HUES64 (cell line): ENCODE results near the gene MAPK8IP3.
A peak's percentile ranks its signal among the peaks of the same experiment; 100 is the strongest.

Source experiments
- H3K27ac ChIP-seq: 2 replicates; pipeline ENCODE4 v1.7.0; 2013; ENCODE audit warnings: low read depth, low read length, inconsistent platforms
- H3K27me3 ChIP-seq: 2 replicates; pipeline ENCODE4 v1.6.1; 2013; ENCODE audit warnings: mild to moderate bottlenecking, low read length; ENCODE audit not compliant: insufficient read depth
- H3K36me3 ChIP-seq: 2 replicates; pipeline ENCODE4 v1.6.1; 2013; ENCODE audit warnings: mild to moderate bottlenecking, low read length; ENCODE audit not compliant: insufficient read depth
- H3K4me1 ChIP-seq: 2 replicates; pipeline ENCODE4 v1.6.1; 2013; ENCODE audit warnings: mild to moderate bottlenecking, low read length, moderate library complexity; ENCODE audit not compliant: insufficient read depth
- H3K4me3 ChIP-seq: 2 replicates; pipeline ENCODE4 v1.5.1; 2013; ENCODE audit warnings: mild to moderate bottlenecking, low read length, moderate library complexity
- H3K9ac ChIP-seq: 2 replicates; pipeline ENCODE4 v1.6.1; 2013; ENCODE audit warnings: mild to moderate bottlenecking, low read depth, low read length
- H3K9me3 ChIP-seq: 2 replicates; pipeline ENCODE4 v1.6.1; 2013; ENCODE audit warnings: low read depth, low read length; ENCODE audit not compliant: insufficient read depth
- WGBS: fragments of 150-250, 120-280 bp; methylation state at CpG from one replicate; pipeline ENCODE4 v1.1.7; 2013; ENCODE audit warnings: missing lambda C conversion rate; 5-methylcytosine and 5-hydroxymethylcytosine counted together

MAPK8IP3 gene

DNA sequence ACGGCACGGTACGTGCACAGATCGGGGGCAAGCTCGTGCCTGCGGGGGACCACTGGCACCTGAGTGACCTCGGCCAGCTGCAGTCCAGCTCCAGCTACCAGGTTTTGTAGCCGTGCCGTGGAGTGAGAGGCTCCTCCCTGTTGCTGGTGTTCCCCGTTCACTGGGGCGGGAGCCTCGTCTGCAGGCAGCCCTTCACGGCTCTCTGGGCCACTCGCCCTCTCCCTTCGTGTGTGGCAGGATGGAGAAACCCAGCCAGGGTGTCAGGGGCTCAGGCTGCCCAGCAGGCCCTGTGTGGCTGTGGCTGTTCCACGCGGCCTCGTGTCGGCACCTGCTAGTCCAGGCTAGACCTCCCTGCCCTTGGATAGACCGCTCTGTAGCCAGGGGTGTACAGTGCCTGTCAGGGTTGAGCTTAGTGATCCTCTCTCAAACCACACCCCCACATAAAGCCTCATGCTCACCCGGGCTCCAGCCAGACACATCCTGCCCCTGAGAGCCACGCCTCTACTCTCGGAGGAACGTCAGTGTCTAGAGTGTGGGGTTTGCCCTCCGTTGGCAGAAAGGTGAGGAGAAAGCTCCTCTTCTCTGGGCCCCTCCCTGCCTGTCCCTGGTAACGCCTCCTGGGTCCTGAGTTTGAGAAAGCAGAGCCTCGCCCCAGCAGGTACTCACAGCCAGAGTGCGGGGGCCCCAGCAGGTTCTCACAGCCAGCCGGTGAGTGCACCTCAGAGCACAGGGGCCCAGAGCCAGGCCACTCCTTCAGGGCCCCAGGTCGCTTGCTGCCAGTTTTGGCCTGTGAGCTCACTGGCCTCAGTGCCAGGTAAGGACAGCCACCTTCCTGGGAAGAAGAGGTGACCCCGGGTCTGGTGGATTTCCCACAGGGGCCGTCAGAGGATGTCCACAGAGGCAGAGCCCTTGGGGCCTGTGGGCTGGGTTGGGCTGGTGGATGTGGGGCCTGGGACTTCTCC is 37.7 kb downstream of the MAPK8IP3 start:
- Histone ChIP-seq H3K27ac (no peak overlapping the region), H3K4me1 (no peaks in the 10 kb centered on the region; the same call in 1 of the 2 replicates), H3K9me3 (peaks cover 12% of the 10 kb centered on the region; the same call in 1 of the 2 replicates), H3K36me3 (peaks cover 26% of the 10 kb centered on the region), H3K27me3 (no peaks in the 10 kb centered on the region), H3K4me3 (no peak overlapping the region), H3K9ac (no peak overlapping the region)
- 95% methylated on average over 32 of the region's 32 CpGs for WGBS

DNA sequence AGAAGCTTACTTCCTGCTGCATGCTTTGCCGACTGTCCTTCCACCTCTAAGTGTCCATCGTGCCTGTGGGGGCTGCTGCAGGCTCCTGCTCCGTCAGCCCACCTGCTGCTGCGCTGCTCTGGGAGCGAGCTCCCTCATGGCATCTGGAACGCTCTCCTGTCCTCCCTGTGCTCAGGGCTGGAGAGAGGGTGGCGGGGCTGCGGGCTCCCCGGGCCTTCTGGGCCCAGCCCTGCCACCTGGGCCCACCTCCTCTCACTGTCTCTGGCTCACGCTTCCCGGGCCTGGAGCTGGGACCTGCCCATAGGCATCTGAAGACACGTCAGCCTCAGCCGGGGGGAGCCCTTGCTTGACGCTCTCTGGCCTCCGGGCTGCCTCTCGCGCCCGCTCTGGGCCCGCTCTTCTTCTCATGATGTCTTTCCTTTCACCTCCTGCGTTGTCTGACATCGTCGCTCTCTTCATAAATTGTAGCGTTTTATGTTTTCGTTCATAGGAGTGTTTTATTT is 38.4 kb downstream of the MAPK8IP3 start:
- Histone ChIP-seq H3K9ac (no peak overlapping the region), H3K27ac (no peak overlapping the region), H3K36me3 (peaks cover 33% of the 10 kb centered on the region), H3K4me1 (no peaks in the 10 kb centered on the region; the same call in 1 of the 2 replicates), H3K4me3 (no peak overlapping the region), H3K27me3 (no peaks in the 10 kb centered on the region), H3K9me3 (peaks cover 5% of the 10 kb centered on the region; the same call in 1 of the 2 replicates)
- 91% methylated on average over 20 of the region's 24 CpGs for WGBS

DNA sequence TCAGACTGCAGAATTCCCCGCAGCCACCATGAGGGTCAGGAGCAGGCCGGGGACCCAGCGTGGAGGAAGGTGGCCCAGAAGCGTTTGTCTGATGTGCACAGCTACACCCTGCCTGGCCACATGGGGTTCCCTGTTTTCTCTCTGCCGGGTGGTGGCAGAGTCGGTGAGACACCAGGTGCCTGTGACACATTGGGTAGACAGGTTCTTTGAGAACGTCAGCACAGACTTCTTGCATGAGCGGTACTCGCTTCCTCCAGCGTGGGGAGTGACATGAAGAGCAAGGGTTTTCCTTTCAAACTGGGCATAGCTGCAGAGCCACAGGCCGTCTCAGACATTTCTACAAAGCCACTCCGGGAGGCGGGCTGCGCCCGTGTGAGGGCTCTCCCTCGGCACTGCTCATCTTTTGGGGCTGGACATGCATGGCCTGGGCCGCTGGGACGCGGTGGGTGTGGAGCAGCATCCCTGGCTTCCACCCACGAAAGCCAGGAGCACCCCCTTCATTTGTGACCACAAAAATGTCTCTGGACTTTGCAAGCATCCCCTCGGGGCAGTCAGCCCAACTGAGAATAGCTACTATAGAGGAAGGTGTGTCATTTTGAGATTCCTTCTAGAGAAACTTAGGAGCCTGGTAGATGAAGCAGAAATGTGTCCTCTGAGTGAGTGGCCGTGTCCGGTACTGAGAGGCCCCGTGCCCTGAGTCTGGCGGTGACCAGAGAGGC is 39.3 kb downstream of the MAPK8IP3 start:
- 92% methylated on average over 25 of the region's 25 CpGs for WGBS
- no peaks in the 10 kb centered on the region for H3K9me3 ChIP-seq
- no peak overlapping the region for H3K4me3 ChIP-seq
- H3K27ac ChIP-seq, result peak overlapping the region; percentile 3; the same call in 1 of the 2 replicates
- H3K36me3 ChIP-seq, result peaks cover 39% of the 10 kb centered on the region
- H3K4me1 ChIP-seq, result no peaks in the 10 kb centered on the region; the same call in 1 of the 2 replicates
- H3K27me3 ChIP-seq, result no peaks in the 10 kb centered on the region
- H3K9ac ChIP-seq, result peak overlapping the region; percentile 19; the same call in 1 of the 2 replicates

- peaks cover 39% of the 10 kb centered on the region for H3K36me3 ChIP-seq
- H3K27me3 ChIP-seq, result no peaks in the 10 kb centered on the region
- H3K9ac ChIP-seq, result peak overlapping the region; percentile 19; the same call in 1 of the 2 replicates
- no peaks in the 10 kb centered on the region for H3K9me3 ChIP-seq
- H3K4me3 ChIP-seq, result no peak overlapping the region
- H3K4me1 ChIP-seq, result no peaks in the 10 kb centered on the region; the same call in 1 of the 2 replicates
- 93% methylated on average over 29 of the region's 29 CpGs for WGBS
- peak overlapping the region; percentile 30; the same call in 1 of the 2 replicates for H3K27ac ChIP-seq
Measured at GRCh38 chr16:1745900-1746692, 40.1 kb downstream of the MAPK8IP3 start.

DNA sequence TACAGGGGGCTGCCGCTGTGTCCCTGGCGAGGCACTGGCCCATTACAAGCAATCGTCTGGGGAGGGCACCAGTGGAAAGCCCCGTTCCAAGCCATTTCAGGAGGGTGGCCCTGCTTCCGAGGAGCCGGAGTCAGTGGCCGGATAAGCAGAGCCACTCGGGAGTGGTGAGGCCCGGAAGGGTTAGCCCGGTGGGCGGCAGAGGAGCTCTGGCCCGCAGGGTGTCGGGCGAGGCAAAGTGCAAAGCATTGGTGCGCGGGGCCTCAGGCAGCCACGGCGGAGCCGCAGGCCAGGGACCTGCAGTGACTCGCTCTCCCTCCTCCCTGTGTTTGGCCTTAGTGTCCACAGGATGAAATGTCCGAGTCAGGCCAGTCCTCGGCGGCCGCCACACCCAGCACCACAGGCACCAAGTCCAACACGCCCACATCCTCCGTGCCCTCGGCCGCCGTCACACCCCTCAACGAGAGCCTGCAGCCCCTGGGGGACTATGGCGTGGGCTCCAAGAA is 40.7 kb downstream of the MAPK8IP3 start:
- Histone ChIP-seq H3K27me3 (no peaks in the 10 kb centered on the region), H3K4me1 (no peaks in the 10 kb centered on the region; the same call in 1 of the 2 replicates), H3K9me3 (no peaks in the 10 kb centered on the region), H3K9ac (no peak overlapping the region), H3K36me3 (peaks cover 44% of the 10 kb centered on the region), H3K27ac (peak overlapping the region; percentile 30; the same call in 1 of the 2 replicates), H3K4me3 (no peak overlapping the region)
- WGBS, result 96% methylated on average over 31 of the region's 31 CpGs

GRCh38 chr16:1747934-1748333 is 41.9 kb downstream of the MAPK8IP3 start:
- H3K36me3 ChIP-seq, result peaks cover 54% of the 10 kb centered on the region
- H3K27ac ChIP-seq, result no peak overlapping the region
- no peak overlapping the region for H3K9ac ChIP-seq
- H3K4me1 ChIP-seq, result no peaks in the 10 kb centered on the region; the same call in 1 of the 2 replicates
- 94% methylated on average over 11 of the region's 11 CpGs for WGBS
- H3K27me3 ChIP-seq, result no peaks in the 10 kb centered on the region
- H3K9me3 ChIP-seq, result no peaks in the 10 kb centered on the region
- H3K4me3 ChIP-seq, result no peak overlapping the region

GRCh38 chr16:1749152-1750117 is 43.4 kb downstream of the MAPK8IP3 start:
- WGBS, result 94% methylated on average over 29 of the region's 29 CpGs

GRCh38 chr16:1751946-1752345 is 46.0 kb downstream of the MAPK8IP3 start:
- H3K9ac ChIP-seq, result no peak overlapping the region
- no peaks in the 10 kb centered on the region for H3K9me3 ChIP-seq
- H3K4me3 ChIP-seq, result no peak overlapping the region
- WGBS, result 96% methylated on average over 16 of the region's 16 CpGs
- H3K36me3 ChIP-seq, result peaks cover 44% of the 10 kb centered on the region
- H3K4me1 ChIP-seq, result no peaks in the 10 kb centered on the region
- H3K27me3 ChIP-seq, result no peaks in the 10 kb centered on the region
- no peak overlapping the region for H3K27ac ChIP-seq

More at GRCh38 chr16:1749152-1750117, 43.4 kb downstream of the MAPK8IP3 start:
- Histone ChIP-seq H3K27me3 (no peaks in the 10 kb centered on the region), H3K4me1 (no peaks in the 10 kb centered on the region; the same call in 1 of the 2 replicates), H3K9me3 (no peaks in the 10 kb centered on the region), H3K36me3 (peaks cover 48% of the 10 kb centered on the region), H3K4me3 (no peak overlapping the region), H3K9ac (no peak overlapping the region), H3K27ac (no peak overlapping the region)

DNA sequence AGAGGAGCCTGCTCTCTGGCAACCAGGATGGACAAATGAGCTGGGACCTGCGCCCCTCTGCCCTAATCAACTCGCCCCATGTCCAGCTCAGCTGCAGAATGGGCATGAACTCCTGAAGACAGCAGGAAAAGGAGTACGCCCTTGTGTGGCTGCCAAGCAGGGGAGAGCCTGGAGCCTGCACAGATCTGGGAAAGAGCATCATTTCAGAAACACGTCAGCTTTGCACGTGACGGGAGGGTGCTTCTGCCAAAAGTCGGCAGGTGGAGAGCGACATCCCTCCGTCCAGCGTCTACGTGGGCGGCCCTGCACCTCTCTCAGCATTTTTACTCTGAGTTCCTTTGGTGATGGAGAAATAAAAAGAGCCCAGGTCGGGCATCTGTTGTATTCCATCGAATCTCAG is 46.9 kb downstream of the MAPK8IP3 start:
- peaks cover 38% of the 10 kb centered on the region for H3K36me3 ChIP-seq
- no peaks in the 10 kb centered on the region for H3K4me1 ChIP-seq
- no peaks in the 10 kb centered on the region for H3K9me3 ChIP-seq
- 94% methylated on average over 14 of the region's 14 CpGs for WGBS
- H3K4me3 ChIP-seq, result no peak overlapping the region
- no peaks in the 10 kb centered on the region for H3K27me3 ChIP-seq
- no peak overlapping the region for H3K9ac ChIP-seq
- H3K27ac ChIP-seq, result no peak overlapping the region
